Measurements from ENCODE around the gene PCSK1. TPM values are rescaled to one million over a fixed set of nuclear protein-coding genes. Genes with fewer than 3 reads are reported as not detected.
A peak's percentile ranks its signal among the peaks of the same experiment; 100 is the strongest.

Gene PCSK1
- total and polyA plus RNA-seq, 3 donors from 2014 or later = 0.43 to 0.79 (median 0.63) TPM

- TF ChIP-seq CTCF (IDR thresholded peaks at IDR 0.05) = no peak
- no peak for TF ChIP-seq POLR2A (IDR thresholded peaks at IDR 0.05)
Observed at GRCh38 chr5:96353220-96353619, 79.8 kb downstream of the PCSK1 start.

GRCh38 chr5:96350678-96351077 lies 82.4 kb downstream of the PCSK1 start:
- WGBS, 2 donors = 78% methylated on average over 2 of the region's 2 CpGs
- Histone ChIP-seq H3K27me3 (no peaks in the 10 kb centered on the region), H3K36me3 (ENCODE audit: low read depth, missing control alignments) (no peaks in the 10 kb centered on the region), H3K4me3 (no peak overlapping the region), H3K27ac (no peak overlapping the region), H3K4me1 (no peaks in the 10 kb centered on the region), H3K9me3 (no peaks in the 10 kb centered on the region)
- TF ChIP-seq CTCF (IDR thresholded peaks at IDR 0.05) = peak in 1 of 3 experiments; percentile 3
- no peak for TF ChIP-seq POLR2A (IDR thresholded peaks at IDR 0.05)
- intact Hi-C loops (cut with DNase I; ENCODE audit: low total_unique reads) = loop anchor here (5.0 kb wide), 1 partner anchor 247 kb away; no protein-coding TSS in a partner anchor
- DNase-seq = no peak

More at GRCh38 chr5:96353220-96353619, 79.8 kb downstream of the PCSK1 start:
- intact Hi-C loops (cut with DNase I; ENCODE audit: low total_unique reads) = loop anchor here (5.0 kb wide), 1 partner anchor 244 kb away; no protein-coding TSS in a partner anchor
- WGBS, 2 donors = 73 to 75% methylated on average over 1 of the region's 1 CpG
- Histone ChIP-seq H3K4me3 (no peak overlapping the region), H3K27me3 (no peaks in the 10 kb centered on the region), H3K4me1 (no peaks in the 10 kb centered on the region), H3K27ac (no peak overlapping the region), H3K9me3 (no peaks in the 10 kb centered on the region), H3K36me3 (ENCODE audit: low read depth, missing control alignments) (no peaks in the 10 kb centered on the region)
- DNase-seq = no peak

GRCh38 chr5:96348536-96348935 lies 84.5 kb downstream of the PCSK1 start:
- DNase-seq = no peak
- Histone ChIP-seq H3K4me3 (no peak overlapping the region), H3K27me3 (no peaks in the 10 kb centered on the region), H3K27ac (no peak overlapping the region), H3K9me3 (no peaks in the 10 kb centered on the region), H3K36me3 (ENCODE audit: low read depth, missing control alignments) (no peaks in the 10 kb centered on the region), H3K4me1 (no peaks in the 10 kb centered on the region)
- WGBS, 2 donors = 83 to 92% methylated on average over 1 of the region's 1 CpG
- TF ChIP-seq CTCF (IDR thresholded peaks at IDR 0.05) (no peak), POLR2A (IDR thresholded peaks at IDR 0.05) (no peak)
- intact Hi-C loops (cut with DNase I; ENCODE audit: low total_unique reads) = no loop called here

GRCh38 chr5:96347502-96348292 lies 85.4 kb downstream of the PCSK1 start:
- no peak overlapping the region for H3K27ac ChIP-seq
- no peak overlapping the region for H3K4me3 ChIP-seq
- no peaks in the 10 kb centered on the region for H3K27me3 ChIP-seq
- DNase-seq = no peak
- intact Hi-C loops (cut with DNase I; ENCODE audit: low total_unique reads) = no loop called here
- H3K36me3 ChIP-seq (ENCODE audit: low read depth, missing control alignments) = no peaks in the 10 kb centered on the region
- H3K4me1 ChIP-seq = no peaks in the 10 kb centered on the region
- TF ChIP-seq POLR2A (IDR thresholded peaks at IDR 0.05) (no peak), CTCF (IDR thresholded peaks at IDR 0.05) (no peak)
- WGBS, 2 donors = 89 to 93% methylated on average over 4 of the region's 4 CpGs
- H3K9me3 ChIP-seq = no peaks in the 10 kb centered on the region
